Hematopoietic multipotent progenitor cell treated with erythropoietin and hydrocortisone succinate and interleukin-3 and kit ligand, for 17 days (in vitro differentiated cells): ENCODE data around the gene KRTAP1-3.
"Not testable (repeated sequence)": the region's sequence is repeated elsewhere in the genome, so short reads cannot be mapped to it uniquely, and the experiment has no call there.

ENCODE experiments used
- DNase-seq: peaks from one replicate; pipeline ENCODE4 v3.0.0-alpha.2; 2015; ENCODE audit warnings: low spot score

The KRTAP1-3 gene, protein sequence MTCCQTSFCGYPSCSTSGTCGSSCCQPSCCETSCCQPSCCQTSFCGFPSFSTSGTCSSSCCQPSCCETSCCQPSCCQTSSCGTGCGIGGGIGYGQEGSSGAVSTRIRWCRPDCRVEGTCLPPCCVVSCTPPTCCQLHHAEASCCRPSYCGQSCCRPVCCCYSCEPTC

DNA sequence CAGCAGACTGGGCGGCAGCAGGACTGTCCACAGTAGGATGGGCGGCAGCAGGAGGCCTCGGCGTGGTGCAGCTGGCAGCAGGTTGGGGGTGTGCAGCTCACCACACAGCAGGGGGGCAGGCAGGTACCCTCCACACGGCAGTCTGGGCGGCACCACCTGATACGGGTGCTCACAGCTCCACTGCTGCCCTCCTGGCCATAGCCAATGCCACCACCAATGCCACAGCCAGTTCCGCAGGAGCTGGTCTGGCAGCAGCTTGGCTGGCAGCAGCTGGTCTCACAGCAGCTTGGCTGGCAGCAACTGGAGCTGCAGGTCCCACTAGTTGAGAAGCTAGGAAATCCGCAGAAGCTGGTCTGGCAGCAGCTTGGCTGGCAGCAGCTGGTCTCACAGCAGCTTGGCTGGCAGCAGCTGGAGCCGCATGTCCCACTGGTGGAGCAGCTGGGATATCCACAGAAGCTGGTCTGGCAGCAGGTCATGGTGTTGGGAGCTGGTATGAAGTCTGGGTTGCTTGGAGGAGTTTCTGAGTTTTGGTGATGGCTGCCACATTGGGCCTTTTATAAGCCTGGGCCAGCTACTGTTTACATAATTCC, at the start of gene KRTAP1-3:
Gene KRTAP1-3, minus strand, starts transcription at position 529 of the 590 bp plus-strand sequence. Its CDS starts 53 bp downstream, at position 476.
- DNase-seq, result not testable (repeated sequence)

DNA sequence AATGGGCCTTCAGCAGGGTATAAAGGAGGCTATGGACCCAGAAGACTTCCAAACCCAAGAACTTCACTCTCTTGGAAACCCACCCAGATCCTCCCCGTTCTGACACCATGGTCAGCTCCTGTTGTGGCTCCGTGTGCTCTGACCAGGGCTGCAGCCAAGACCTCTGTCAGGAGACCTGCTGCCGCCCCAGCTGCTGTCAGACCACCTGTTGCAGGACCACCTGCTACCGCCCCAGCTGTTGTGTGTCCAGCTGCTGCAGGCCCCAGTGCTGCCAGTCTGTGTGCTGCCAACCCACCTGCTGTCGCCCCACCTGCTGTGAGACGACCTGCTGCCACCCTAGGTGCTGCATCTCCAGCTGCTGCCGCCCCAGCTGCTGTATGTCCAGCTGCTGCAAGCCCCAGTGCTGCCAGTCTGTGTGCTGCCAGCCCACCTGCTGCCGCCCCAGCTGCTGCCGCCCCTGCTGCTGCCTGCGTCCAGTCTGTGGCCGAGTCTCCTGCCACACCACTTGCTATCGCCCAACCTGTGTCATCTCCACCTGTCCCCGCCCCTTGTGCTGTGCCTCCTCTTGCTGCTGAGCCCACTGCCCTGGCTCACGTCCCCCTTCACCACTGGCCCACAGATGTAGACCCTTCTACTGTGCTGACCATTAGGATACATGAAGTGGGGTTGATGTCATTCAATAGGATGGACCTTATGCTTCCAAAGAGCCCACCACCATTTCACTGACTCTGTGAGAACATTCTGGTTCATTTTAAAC, 49.6 kb upstream of the KRTAP1-3 start, which contains the start of gene KRTAP4-7:
Gene KRTAP4-7, plus strand, starts transcription at position 51 of the 757 bp plus-strand sequence. Its CDS starts 57 bp downstream, at position 108.
- DNase-seq, result not testable (repeated sequence)

DNA sequence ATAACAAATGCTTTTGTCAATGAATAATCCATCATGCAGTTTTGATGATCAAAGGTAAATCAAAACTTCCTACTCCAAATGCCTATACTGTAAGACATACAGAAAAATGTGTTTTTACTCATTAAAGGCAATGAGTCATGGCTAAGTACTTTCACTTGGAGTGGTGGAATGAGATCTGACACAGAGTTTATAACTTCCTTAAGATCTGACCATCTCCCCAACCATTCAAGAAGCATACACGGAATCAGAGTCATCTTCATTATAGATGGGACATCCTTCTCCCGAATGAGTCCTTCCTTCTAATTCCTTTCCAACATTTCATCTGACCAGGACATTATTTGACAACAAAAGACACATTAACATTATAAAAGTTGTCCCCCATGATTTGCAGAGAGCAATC, 48.8 kb upstream of the KRTAP1-3 start:
- not testable (repeated sequence) for DNase-seq

DNA sequence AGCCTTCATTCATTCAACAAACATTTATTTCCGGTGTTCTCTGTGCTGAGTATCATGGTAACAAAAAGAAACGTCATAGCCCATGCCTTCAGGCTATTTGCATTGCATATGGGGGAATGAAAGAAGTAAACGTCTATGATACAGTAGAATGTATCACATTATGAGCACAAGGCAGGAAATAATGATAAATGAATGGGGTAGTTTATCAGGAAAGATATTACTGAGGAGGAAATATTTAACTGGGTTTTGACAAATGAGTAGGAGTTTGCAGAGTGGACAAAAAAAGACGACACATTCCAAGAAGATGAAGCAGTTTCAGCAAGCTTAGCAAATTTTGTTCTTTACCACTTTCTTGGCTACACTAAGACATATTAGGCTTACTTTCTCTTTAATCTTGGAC, 48.0 kb upstream of the KRTAP1-3 start:
- no peak for DNase-seq

DNA sequence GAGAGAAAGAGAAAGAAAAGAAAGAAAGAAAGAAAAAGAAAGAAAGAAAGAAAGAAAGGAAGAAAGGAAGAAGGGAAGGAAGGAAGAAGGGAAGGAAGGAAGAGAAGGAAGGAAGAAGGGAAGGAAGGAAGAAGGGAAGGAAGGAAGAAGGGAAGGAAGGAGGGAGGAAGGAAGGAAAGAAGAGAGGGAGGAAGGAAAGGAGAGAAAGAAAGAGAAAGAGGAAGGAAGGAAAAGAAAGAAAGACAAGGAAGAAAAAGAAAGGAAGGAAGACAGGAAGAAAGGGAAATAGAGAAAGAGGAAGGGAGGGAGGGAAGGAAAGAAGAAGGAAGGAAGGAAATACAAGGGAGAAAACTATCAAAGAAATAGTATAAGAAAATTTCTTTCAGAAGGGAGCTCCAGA, 42.1 kb upstream of the KRTAP1-3 start:
- no peak for DNase-seq

DNA sequence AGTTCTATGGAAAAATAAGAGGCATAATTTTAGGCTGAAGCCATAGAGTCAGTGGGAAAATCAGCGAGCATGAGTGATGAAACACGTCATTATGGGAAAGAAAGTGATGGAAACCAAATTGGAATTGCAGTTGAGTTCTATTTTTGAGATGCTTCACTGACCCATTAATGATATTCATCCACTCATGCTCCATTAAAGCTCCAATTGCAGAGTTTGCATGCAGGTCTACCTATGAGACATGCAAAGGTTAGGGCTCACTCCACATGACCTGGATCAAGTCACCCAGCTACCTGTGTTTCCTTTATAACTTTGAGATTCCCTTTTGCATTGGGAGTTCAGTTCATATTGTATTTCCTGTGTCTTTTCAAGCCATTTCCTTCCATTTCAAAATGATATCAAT, 39.0 kb upstream of the KRTAP1-3 start:
- DNase-seq, result no peak

DNA sequence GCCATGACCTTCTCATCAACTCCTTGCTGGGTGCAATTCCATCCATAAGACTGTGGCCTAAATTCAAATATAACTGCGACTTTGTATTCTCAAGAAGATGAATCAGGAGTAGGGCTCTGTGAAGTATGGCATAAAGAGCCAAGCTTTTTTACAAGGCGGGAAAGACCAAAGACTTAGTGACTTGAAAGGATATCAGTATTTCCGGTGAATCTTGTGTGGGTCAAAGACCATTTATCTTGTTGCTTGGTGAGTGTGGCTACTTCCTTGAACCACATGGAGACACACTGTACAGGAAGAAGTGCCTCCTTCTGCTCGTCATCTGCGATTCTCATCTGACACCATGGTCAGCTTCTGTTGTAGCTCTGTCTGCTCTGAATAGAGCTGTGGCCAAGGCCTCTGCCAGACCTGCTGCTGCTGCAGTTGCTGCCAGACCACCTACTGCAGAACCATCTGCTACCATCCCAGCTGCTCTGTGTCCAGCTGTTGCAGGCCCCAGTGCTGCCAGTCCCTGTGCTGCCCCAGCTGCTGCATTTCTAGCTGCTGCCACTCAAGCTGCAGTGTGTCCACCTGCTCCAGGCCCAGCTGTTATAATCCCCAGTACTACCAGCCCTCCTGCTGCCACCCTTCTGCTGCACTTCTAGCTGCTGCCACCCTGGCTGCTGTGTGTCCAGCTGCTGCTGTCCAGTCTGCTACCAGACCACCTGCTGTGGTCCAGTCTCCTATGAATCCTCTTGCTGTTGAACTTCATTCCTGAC, 37.1 kb upstream of the KRTAP1-3 start:
- DNase-seq, result no peak

DNA sequence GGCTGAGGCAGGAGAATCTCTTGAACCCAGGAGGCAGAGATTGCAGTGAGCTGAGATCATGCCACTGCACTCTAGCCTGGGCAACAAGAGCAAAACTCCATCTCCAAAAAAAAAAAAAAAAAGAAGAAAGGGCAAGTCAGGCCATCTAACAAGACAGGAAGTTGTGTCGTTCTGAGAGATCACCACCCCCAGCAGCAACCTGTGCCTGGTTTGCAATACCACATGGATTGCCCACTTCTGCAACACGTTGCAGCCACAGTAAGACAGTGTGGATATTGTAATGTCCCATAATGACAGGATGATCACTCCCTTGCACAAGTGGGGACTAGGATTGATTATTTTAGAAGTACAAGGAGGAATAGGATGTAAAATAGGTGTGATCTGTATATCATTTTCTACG, 34.4 kb upstream of the KRTAP1-3 start:
- DNase-seq, result no peak

DNA sequence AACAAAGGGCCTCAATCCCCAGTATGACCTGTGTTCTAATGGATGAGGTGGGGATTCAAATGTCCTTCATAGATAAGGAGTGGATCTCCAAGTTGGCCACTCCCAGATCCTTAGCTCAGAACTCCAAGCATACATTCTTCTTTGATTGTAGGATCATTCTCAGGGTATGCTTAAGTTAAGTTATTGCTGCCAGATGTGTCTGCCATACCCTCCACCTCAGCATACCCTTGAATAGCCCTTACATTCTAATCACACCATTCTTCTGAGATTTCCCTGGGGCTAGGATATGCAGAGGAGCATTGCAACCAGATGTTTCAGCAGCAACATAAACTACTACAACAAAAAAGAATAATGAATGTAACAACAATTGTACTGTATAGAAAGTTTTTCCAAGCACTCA, 32.6 kb upstream of the KRTAP1-3 start:
- no peak for DNase-seq

DNA sequence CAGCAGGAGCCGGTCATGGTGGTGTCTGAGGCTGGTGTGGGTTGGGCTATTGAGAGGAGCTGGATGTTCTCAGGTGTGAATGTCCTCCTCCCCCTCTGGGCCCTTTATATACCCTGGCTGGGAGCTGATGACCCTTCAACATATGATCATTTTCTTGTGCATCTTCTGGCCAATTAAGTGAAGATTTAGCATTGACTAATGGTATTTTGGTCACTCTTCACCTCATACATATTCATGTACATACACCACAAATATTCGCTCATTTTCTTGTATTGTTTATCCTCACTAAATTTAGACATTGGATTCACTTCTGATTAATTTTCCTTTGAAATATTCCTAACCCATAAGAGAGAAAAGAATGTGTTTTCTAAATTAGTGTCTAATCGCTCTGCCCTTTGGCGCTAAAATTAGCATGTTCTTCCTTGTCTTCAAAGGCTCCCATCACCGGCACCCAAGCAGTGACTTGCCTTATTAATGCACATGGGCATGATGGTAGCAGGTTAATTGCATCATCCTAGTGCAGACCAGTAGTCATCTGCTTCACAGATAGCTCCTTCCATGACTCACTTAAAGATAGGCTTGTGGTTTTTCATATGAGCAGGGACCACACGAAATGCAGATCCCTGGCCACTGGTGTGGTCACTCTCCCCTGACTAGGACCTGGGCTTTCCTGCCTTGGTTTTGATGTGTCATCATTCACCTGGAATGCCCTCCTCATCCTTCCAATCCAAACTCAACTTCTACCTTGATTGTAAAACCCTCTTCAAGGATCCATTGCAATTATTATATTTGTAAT, 31.4 kb upstream of the KRTAP1-3 start, which contains the start of gene KRTAP2-4:
Gene KRTAP2-4, minus strand, starts transcription at position 51 of the 796 bp plus-strand sequence. Its CDS starts 34 bp downstream, at position 17.
- DNase-seq, result no peak

DNA sequence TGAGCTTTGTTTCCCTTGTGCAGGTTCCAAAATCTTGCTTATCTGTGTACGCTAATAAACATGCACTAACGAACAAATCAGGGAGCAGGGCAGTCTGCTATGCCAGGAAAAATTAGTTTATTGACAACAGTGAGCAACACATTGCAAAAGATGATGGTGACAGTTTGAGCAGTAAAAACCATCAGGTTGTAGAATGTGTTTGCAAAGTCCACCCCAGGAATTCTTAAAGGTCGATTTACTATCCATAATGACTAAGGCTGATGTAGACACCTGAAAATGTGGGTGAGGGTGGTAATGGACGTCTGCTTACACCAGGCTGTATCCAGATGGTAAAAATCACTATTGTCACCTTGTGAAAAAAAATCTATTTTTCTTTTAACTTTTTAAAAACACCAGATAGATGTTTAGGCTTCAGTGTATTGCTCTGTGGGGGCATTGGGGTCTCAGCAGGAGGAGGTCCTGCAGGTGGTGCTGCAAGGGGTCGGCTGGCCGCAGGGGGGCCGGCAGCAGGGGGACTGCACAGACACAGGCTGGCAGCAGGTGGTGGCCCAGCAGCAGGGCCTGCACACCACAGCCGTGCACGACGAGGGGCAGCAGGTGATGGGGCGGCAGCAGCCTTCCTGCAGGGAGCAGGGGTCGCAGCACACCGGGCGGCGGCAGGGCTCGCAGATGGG, 30.5 kb upstream of the KRTAP1-3 start:
- not testable (repeated sequence) for DNase-seq

DNA sequence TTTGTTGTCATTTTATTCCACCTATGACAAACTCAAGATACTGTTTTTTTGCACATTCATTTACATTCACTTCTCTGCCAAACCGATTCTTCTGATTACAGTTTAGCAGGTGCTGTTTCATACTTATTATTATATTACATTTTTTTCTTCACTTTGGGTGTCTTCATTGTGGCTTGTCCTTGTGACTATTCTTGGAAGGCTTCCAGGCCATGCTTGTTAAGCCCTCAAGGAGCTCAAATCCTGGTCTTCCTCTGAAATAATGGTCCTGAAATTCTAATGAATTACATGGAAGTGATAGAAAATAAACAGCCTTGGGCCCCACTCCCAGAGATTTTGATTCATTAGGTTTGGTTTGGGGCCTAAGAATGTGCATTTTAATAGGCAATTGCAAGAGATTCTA, 29.6 kb upstream of the KRTAP1-3 start:
- no peak for DNase-seq

DNA sequence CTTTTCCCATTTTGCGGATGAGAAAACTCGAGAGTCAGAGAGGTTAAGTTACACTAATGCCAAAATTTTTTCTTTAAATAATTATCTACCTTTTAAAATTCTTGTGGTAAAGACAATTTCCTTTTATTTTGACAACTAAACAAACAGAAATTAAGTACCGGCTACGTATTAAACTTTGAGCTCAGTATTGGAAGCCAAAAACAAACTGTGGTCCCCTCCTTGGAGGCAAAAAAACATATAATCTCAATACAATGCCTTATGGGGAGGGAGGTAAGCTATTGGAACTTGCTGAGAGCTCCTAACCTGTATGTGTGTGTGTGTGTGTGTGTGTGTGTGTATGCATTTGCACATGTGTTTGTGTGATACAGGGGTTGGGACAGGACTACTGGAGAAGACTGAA, 28.8 kb upstream of the KRTAP1-3 start:
- no peak for DNase-seq

DNA sequence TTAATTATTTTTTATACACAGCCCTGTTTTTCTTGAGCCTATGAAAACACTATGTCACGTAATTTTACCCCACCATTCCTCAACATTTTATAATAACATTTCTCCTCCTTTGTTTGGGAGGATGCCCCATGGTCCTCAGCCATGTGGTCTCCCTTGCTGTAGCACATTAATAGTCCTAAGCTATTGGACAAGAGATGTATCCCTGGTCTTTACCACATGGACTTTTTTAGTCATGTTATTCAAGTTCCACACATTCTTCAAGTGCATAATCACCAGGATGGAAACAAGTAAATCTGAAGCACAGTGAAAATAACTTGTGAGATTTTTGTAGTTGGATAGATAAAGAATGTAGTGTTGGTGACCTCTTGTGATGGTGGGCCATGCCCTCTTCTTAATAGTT, 27.3 kb upstream of the KRTAP1-3 start:
- DNase-seq, result no peak

DNA sequence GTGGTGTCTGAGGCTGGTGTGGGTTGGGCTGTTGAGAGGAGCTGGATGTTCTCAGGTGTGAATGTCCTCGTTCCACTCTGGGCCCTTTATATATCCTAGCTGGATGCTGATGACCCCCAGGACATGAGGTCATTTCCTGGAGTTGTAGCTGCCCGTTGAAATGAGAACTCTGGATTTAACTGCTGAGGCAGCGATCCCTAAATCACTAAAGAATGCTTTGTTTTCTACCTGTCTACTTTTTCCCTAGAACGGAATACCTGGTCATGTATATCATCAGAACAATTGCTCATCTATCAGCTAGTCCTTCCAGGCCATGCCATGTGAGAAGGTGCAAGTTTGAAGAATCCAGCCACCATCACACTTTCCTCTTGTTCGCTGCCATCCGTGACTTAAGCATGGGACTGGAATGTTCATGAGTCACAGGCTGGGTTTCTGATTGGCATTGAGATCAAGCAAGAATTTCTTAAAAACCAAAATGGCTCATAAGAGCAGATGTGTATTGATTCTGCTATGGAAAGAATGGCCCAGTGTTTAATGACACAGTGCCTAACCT, 25.5 kb upstream of the KRTAP1-3 start, which contains the start of gene KRTAP2-3:
Gene KRTAP2-3, minus strand, starts transcription at position 63 of the 553 bp plus-strand sequence. CDS start 64 bp downstream, outside the sequence.
- no peak for DNase-seq

DNA sequence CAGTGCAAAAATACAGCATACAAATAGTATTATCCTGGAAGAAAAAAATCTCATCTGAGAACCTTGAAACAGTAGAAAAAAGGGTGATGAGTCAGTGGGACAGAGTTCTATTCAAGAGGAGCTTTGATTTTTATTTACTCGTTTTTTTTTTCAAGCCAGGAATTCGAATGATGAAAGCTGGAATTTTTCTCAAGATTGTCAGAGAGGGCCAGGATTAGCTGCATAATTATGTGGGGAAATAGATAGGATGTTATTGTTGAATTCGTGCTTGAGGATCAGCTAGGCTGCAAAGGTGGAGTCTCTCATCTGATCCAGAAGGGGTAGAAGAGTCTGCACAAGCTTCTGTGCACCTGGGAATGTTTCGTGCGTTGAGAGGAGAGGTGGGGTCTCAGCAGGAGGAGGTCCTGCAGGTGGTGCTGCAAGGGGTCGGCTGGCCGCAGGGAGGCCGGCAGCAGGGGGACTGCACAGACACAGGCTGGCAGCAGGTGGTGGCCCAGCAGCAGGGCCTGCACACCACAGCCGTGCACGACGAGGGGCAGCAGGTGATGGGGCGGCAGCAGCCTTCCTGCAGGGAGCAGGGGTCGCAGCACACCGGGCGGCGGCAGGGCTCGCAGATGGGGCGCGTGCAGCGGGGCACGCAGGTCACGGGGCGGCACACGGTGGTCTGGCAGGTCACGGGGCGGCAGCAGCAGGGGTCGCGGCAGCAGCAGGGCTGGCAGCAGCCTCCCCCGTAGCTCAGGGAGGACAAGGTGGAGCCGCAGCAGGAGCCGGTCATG, 24.8 kb upstream of the KRTAP1-3 start:
- not testable (repeated sequence) for DNase-seq

DNA sequence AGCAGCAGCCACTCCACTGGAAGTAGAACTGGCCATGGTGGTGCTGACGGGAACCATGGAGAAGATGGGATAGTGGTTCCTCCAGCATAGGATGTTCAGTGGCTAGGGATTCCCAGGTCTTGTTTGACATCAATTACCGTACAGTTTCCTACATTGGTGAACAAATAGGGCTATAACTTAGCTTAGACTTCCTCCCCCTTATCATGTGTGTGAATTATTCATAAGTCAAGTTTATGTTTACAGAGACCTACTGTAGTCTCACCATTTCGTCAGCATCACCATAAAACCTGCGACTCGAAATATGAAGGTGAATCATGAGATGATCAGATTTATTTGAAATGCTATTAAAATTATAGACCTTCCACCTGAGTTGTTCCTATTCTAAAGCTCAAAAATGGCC, 24.1 kb upstream of the KRTAP1-3 start:
- no peak for DNase-seq

DNA sequence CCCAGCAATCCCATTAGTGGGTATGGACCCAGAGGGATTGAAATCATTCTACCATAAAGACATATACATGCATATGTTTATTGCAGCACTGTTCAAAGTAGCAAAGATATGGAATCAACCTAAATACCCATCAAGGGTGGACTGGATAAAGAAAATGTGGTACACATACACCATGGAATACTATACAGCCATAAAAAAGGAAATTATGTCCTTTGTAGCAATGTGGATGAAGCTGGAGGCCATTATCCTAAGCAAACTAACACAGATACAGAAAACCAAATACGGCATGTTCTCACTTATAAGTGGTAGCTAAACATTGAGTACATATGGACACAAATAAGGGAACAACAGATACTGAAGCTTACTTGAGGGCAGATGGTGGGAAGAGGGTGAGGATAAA, 22.9 kb upstream of the KRTAP1-3 start:
- DNase-seq, result no peak

DNA sequence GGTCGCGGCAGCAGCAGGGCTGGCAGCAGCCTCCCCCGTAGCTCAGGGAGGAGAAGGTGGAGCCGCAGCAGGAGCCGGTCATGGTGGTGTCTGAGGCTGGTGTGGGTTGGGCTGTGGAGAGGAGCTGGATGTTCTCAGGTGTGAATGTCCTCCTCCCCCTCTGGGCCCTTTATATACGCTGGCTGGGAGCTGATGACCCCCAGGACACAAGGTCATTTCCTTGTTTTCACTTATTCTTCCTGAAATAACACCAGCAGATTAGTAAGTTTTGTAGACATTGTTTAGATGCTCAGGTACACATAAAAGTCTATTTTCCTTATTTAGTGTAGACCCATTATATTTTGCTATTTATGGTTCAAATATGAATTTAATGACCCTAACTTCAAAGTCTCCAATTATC, 20.5 kb upstream of the KRTAP1-3 start, which contains the start of gene KRTAP2-2:
Gene KRTAP2-2, minus strand, starts transcription at position 101 of the 400 bp plus-strand sequence. Its CDS starts 19 bp downstream, at position 82.
- DNase-seq, result not testable (repeated sequence)
